Uterus (tissue), 4 donors: ENCODE data around the gene ARMH3. TPM values are rescaled to one million over a fixed set of nuclear protein-coding genes. Genes with fewer than 3 reads are reported as not detected.
"Not testable (repeated sequence)": the region's sequence is repeated elsewhere in the genome, so short reads cannot be mapped to it uniquely, and the experiment has no call there.

ENCODE experiments used
- DNase-seq, 2 donors: peaks; one replicate each; pipeline ENCODE4 v3.0.0-alpha.2; 2019 to 2020
- H3K27ac ChIP-seq, 2 donors: fragments of 200-600 bp; sonication (generic); 1 replicate in 1 of 2; 2 replicates in 1 of 2; pipeline ENCODE4 v1.5.1; 2016 to 2018
- H3K27me3 ChIP-seq, 2 donors: fragments of 200-600 bp; sonication (generic); one replicate each; pipeline ENCODE4 v1.5.1; 2018 to 2019; ENCODE audit warnings: control low read depth in 1 of 2
- H3K36me3 ChIP-seq, 2 donors: fragments of 200-600 bp; sonication (generic); one replicate each; pipeline ENCODE4 v1.5.1; 2019; ENCODE audit warnings: control low read depth in 1 of 2
- H3K4me1 ChIP-seq, 2 donors: fragments of 200-600 bp; sonication (generic); one replicate each; pipeline ENCODE4 v1.5.1; 2018 to 2019; ENCODE audit warnings: control low read depth in 1 of 2
- H3K4me3 ChIP-seq, 2 donors: fragments of 200-600 bp; sonication (generic); 1 replicate in 1 of 2; 2 replicates in 1 of 2; pipeline ENCODE4 v1.5.1; 2018 to 2019; ENCODE audit warnings: mild to moderate bottlenecking in 1 of 2
- H3K9me3 ChIP-seq, 2 donors: fragments of 200-600 bp; sonication (generic); one replicate each; pipeline ENCODE4 v1.5.1; 2019; ENCODE audit warnings: control low read depth in 1 of 2
- POLR2A ChIP-seq, 2 donors: fragments of 450-650 bp; IDR thresholded peaks; one replicate each; pipeline ENCODE4 v1.6.1; 2016; ENCODE audit warnings: antibody characterized with exemption in 2 of 2, mild to moderate bottlenecking in 1 of 2, moderate library complexity in 1 of 2
- intact Hi-C: fragments of 100-400 bp; cut with DNase I; formaldehyde crosslinking; loops from one replicate; pipeline ENCODE4 v1.15.1; 2023; ENCODE audit warnings: low total_unique reads
- total RNA-seq, 4 donors: library from RNA; depleted of rRNA in 3 of 4; stranded (reverse); fragments of >200 nt in 3 of 4; gene quantifications; one replicate each; pipeline versions ENCODE4 v1.1.0 to v1.2.4, GENCODE V29; 2014 to 2023
- TF ChIP-seq, protein P1 (sequence below), 4 experiments: fragments of 200-600 bp in 2 of 4; fragments of 450-650 bp in 2 of 4; sonication (generic) in 2 of 4; IDR thresholded peaks; one replicate each; pipeline ENCODE4 v1.5.1; 2016 to 2019; ENCODE audit warnings: antibody characterized with exemption in 4 of 4, mild to moderate bottlenecking in 2 of 4, moderate library complexity in 1 of 4
- donor health status: DM: yes; HTN: yes; CAD: no.

ARMH3 gene
- total RNA-seq, 4 donors from 2014 or later: 10.6 to 29.8 (median 20.9) TPM

DNA sequence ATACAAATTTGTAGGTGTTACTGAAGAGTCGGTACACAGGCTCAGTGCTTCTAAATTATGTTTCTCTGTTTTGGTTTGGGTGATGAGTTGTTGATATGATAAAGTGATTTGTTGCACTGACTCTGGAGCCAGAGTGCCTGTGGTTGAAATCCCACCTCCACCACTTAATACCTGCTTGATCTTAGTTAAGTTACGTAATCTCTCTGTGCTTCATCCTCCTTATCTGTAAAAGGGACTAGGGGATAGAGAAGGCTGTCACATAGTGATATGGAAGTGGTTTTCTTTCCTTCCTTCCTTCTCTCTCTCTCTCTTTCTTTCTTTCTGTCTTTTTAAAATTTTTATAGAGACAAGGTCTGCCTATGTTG is 8.5 kb upstream of the ARMH3 start:
- Histone ChIP-seq H3K27me3 (no peaks in the 10 kb centered on the region), H3K36me3 (no peaks in the 10 kb centered on the region), H3K4me3 (peak overlapping the region; percentile 39 to 89), H3K9me3 (no peaks in the 10 kb centered on the region), H3K4me1 (peaks cover 0 to 17% of the 10 kb centered on the region in 2 donors), H3K27ac (peak overlapping the region; percentile 73 to 94)
- no peak for TF ChIP-seq POLR2A (IDR thresholded peaks at IDR 0.05)
- TF ChIP-seq, protein P1, sequence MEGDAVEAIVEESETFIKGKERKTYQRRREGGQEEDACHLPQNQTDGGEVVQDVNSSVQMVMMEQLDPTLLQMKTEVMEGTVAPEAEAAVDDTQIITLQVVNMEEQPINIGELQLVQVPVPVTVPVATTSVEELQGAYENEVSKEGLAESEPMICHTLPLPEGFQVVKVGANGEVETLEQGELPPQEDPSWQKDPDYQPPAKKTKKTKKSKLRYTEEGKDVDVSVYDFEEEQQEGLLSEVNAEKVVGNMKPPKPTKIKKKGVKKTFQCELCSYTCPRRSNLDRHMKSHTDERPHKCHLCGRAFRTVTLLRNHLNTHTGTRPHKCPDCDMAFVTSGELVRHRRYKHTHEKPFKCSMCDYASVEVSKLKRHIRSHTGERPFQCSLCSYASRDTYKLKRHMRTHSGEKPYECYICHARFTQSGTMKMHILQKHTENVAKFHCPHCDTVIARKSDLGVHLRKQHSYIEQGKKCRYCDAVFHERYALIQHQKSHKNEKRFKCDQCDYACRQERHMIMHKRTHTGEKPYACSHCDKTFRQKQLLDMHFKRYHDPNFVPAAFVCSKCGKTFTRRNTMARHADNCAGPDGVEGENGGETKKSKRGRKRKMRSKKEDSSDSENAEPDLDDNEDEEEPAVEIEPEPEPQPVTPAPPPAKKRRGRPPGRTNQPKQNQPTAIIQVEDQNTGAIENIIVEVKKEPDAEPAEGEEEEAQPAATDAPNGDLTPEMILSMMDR (IDR thresholded peaks at IDR 0.05): no peak
- no peak for DNase-seq
- intact Hi-C loops: no loop called here

DNA sequence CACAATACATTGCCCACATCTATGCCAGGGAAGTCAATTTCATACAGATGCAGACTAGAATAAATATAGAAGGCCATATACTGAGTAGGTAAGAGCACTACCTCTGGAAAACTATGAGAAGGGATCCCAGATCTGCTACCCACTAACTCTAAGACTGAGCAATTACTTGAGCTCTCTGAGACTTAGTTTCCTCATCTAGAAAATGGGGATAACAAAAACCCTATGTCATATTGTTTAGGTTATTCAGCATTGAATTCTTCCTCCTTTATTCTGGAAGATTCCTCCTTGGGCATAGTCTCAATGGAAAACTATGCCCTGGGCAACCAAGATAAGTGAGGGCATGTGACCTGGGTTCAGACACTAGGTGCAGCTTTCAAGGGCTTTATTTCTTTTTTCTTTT is 4.0 kb upstream of the ARMH3 start:
- Histone ChIP-seq H3K4me3 (no peak overlapping the region), H3K27me3 (no peaks in the 10 kb centered on the region), H3K9me3 (no peaks in the 10 kb centered on the region), H3K36me3 (no peaks in the 10 kb centered on the region), H3K27ac (no peak overlapping the region), H3K4me1 (no peaks in the 10 kb centered on the region)
- no peak for DNase-seq
- intact Hi-C loops: no loop called here
- no peak for TF ChIP-seq POLR2A (IDR thresholded peaks at IDR 0.05)
- TF ChIP-seq, protein P1 (IDR thresholded peaks at IDR 0.05): no peak

DNA sequence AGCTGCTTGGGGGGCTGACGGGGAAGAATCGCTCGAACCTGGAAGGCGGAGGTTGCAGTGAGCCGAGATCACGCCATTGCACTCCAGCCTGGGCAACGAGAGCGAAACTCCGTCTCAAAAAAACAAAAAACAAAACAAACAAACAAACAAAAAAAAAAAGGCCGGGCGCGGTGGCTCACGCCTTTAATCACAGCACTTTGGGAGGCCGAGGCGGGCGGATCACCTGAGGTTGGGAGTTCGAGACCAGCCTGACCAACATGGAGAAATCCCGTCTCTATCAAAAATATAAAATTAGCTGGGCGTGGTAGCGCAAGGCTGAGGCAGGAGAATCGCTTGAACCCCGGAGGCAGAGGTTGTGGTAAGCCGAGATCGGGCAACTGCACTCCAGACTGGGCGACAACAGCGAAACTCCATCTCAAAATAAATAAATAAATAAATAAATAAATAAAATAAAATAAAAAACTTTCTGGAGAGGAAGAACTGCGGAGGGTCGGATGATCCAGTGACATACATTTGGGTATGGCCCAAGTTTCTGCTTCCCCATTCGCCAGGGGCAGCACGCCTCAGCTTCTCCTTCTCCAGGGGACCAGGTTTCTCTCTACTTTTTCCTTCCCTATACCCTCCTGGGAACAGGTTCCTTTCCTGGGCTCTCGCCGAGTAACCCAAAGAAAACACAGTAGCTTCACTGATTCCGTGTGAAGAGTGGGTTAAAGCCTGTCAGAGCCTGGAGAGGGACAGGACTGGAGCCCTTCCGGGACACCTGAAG is 909 bp downstream of the ARMH3 start:
- intact Hi-C loops, H3K36me3 ChIP-seq, DNase-seq: not testable (repeated sequence)

DNA sequence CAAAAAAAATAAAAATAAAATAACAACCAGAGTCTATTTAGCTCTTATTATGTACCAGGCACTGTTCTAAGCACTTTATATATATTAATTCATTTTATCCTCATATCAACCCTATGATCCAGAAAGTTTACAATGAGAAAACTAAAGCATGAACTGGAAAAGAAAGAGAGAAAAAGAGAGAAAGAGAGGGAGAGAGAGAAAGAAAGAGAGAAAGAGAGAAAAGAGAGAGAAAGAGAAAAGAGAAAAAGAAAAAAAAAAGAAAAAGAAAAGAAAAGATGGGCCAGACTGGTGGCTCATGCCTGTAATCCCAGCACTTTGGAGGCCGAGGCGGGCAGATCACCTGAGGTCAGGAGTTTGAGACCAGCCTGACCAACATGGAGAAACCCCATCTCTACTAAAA is 9.9 kb downstream of the ARMH3 start:
- no peaks in the 10 kb centered on the region for H3K9me3 ChIP-seq
- H3K27ac ChIP-seq: no peak overlapping the region
- no peak overlapping the region for H3K4me3 ChIP-seq
- no peaks in the 10 kb centered on the region for H3K36me3 ChIP-seq
- no peaks in the 10 kb centered on the region for H3K27me3 ChIP-seq
- no peak for DNase-seq
- TF ChIP-seq, protein P1 (IDR thresholded peaks at IDR 0.05): no peak
- no peak for TF ChIP-seq POLR2A (IDR thresholded peaks at IDR 0.05)
- intact Hi-C loops: no loop called here
- H3K4me1 ChIP-seq: no peaks in the 10 kb centered on the region

More for the DNA sequence above, 909 bp downstream of the ARMH3 start:
- H3K27me3 ChIP-seq, H3K4me1 ChIP-seq, H3K9me3 ChIP-seq: not testable (repeated sequence)
- peak overlapping the region; percentile 83 to 86 for H3K4me3 ChIP-seq
- H3K27ac ChIP-seq: peak overlapping the region; percentile 86 to 93

DNA sequence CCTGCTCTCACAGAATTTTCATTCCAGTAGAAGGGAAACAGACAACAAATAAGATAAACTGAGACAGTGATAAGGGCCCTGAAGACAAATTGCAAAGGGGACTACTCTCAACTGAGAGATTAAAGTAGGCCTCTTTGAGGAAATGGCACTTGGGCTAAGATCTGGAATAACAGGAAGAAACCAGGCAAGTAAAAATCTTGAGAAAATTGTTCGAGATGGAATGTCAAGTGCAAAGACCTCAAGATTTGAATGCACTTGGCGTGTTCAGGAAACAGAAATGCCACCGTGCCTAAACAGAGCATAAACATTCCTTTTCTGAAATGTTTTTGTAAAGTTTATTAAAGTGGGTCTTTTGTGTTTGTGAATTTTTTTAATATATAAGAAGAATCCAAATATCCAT is 10.7 kb downstream of the ARMH3 start:
- Histone ChIP-seq H3K9me3 (no peaks in the 10 kb centered on the region), H3K4me3 (no peak overlapping the region), H3K27me3 (no peaks in the 10 kb centered on the region), H3K27ac (no peak overlapping the region), H3K36me3 (no peaks in the 10 kb centered on the region), H3K4me1 (no peaks in the 10 kb centered on the region)
- no peak for DNase-seq
- intact Hi-C loops: no loop called here
- TF ChIP-seq POLR2A (IDR thresholded peaks at IDR 0.05): no peak
- TF ChIP-seq, protein P1 (IDR thresholded peaks at IDR 0.05): no peak
